Measurements from ENCODE around the gene FOXP3. TPM values are rescaled to one million over a fixed set of nuclear protein-coding genes. Genes with fewer than 3 reads are reported as not detected.

Gene FOXP3
- total and polyA plus RNA-seq, 2 donors from 2014 or later = 0.45 to 2.0 TPM

GRCh38 chrX:49254639-49255038 is 9.9 kb downstream of the FOXP3 start:
- FAIRE-seq = no peak
- H3K27me3 ChIP-seq (ENCODE audit: control insufficient read depth, insufficient read depth, low read length) = no peaks in the 10 kb centered on the region
- intact Hi-C loops (cut with DNase I) = no loop called here
- no peaks in the 10 kb centered on the region for H3K36me3 ChIP-seq (ENCODE audit: control insufficient read depth in 2 of 3, insufficient read depth in 3 of 3, low read length in 3 of 3)
- H3K9me3 ChIP-seq (ENCODE audit: control insufficient read depth in 2 of 3, insufficient read depth in 1 of 3, low read length in 3 of 3) = no peaks in the 10 kb centered on the region
- no peak overlapping the region for H3K27ac ChIP-seq (ENCODE audit: low read depth in 2 of 2, low read length in 2 of 2)
- no peak overlapping the region for H3K4me3 ChIP-seq (ENCODE audit: low read length in 3 of 3)
- H3K9ac ChIP-seq (ENCODE audit: low read length in 3 of 3) = no peak overlapping the region
- TF ChIP-seq CTCF (IDR thresholded peaks at IDR 0.05; ENCODE audit: borderline replicate concordance, extremely low read depth, insufficient read depth) = no peak
- peak in 1 of 5 donors; percentile 7 for DNase-seq
- no peaks in the 10 kb centered on the region for H3K4me1 ChIP-seq (ENCODE audit: control insufficient read depth in 2 of 3, insufficient read depth in 2 of 3, low read depth in 1 of 3, low read length in 3 of 3)

GRCh38 chrX:49251325-49251724 is 13.2 kb downstream of the FOXP3 start:
- Histone ChIP-seq H3K27me3 (ENCODE audit: control insufficient read depth, insufficient read depth, low read length) (no peaks in the 10 kb centered on the region), H3K4me3 (ENCODE audit: low read length in 3 of 3) (no peak overlapping the region), H3K9ac (ENCODE audit: low read length in 3 of 3) (no peak overlapping the region), H3K27ac (ENCODE audit: low read depth in 2 of 2, low read length in 2 of 2) (no peak overlapping the region), H3K4me1 (ENCODE audit: control insufficient read depth in 2 of 3, insufficient read depth in 2 of 3, low read depth in 1 of 3, low read length in 3 of 3) (no peaks in the 10 kb centered on the region), H3K9me3 (ENCODE audit: control insufficient read depth in 2 of 3, insufficient read depth in 1 of 3, low read length in 3 of 3) (no peaks in the 10 kb centered on the region), H3K36me3 (ENCODE audit: control insufficient read depth in 2 of 3, insufficient read depth in 3 of 3, low read length in 3 of 3) (peaks cover 0 to 4% (median 0%) of the 10 kb centered on the region in 3 donors)
- intact Hi-C loops (cut with DNase I) = no loop called here
- no peak for TF ChIP-seq CTCF (IDR thresholded peaks at IDR 0.05; ENCODE audit: borderline replicate concordance, extremely low read depth, insufficient read depth)
- FAIRE-seq (no peak), DNase-seq (peak in 1 of 5 donors; percentile 36)

GRCh38 chrX:49250578-49250977 is 13.9 kb downstream of the FOXP3 start:
- DNase-seq = peak in 1 of 5 donors; percentile 51
- H3K9ac ChIP-seq (ENCODE audit: low read length in 3 of 3) = no peak overlapping the region
- no peaks in the 10 kb centered on the region for H3K4me1 ChIP-seq (ENCODE audit: control insufficient read depth in 2 of 3, insufficient read depth in 2 of 3, low read depth in 1 of 3, low read length in 3 of 3)
- no peak for TF ChIP-seq CTCF (IDR thresholded peaks at IDR 0.05; ENCODE audit: borderline replicate concordance, extremely low read depth, insufficient read depth)
- no peak overlapping the region for H3K27ac ChIP-seq (ENCODE audit: low read depth in 2 of 2, low read length in 2 of 2)
- FAIRE-seq = no peak
- intact Hi-C loops (cut with DNase I) = no loop called here
- H3K4me3 ChIP-seq (ENCODE audit: low read length in 3 of 3) = no peak overlapping the region
- H3K9me3 ChIP-seq (ENCODE audit: control insufficient read depth in 2 of 3, insufficient read depth in 1 of 3, low read length in 3 of 3) = no peaks in the 10 kb centered on the region
- H3K27me3 ChIP-seq (ENCODE audit: control insufficient read depth, insufficient read depth, low read length) = no peaks in the 10 kb centered on the region
- H3K36me3 ChIP-seq (ENCODE audit: control insufficient read depth in 2 of 3, insufficient read depth in 3 of 3, low read length in 3 of 3) = peaks cover 0 to 4% (median 0%) of the 10 kb centered on the region in 3 donors

DNA sequence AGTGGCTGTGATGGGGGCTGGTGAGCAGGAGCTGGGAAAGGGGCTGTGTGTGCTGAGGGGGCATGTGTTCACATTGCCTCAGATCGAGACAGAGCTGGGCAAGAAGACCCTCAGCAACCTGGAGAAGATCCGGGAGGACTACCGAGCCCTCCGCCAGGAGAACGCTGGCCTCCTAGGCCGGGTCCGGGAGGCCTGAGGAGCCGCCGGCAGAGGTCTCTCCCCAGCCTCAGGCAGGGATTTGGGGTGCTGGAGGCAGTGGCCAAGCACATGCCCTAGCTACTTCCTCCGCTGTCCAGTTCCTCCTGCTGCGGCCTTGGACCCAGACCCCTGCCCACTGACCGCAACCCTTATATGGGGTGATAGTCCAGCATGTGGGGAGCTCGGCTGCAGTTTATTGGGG is 14.4 kb downstream of the FOXP3 start:
- H3K4me1 ChIP-seq (ENCODE audit: control insufficient read depth in 2 of 3, insufficient read depth in 2 of 3, low read depth in 1 of 3, low read length in 3 of 3) = no peaks in the 10 kb centered on the region
- H3K27me3 ChIP-seq (ENCODE audit: control insufficient read depth, insufficient read depth, low read length) = no peaks in the 10 kb centered on the region
- no peaks in the 10 kb centered on the region for H3K9me3 ChIP-seq (ENCODE audit: control insufficient read depth in 2 of 3, insufficient read depth in 1 of 3, low read length in 3 of 3)
- intact Hi-C loops (cut with DNase I) = no loop called here
- H3K27ac ChIP-seq (ENCODE audit: low read depth in 2 of 2, low read length in 2 of 2) = no peak overlapping the region
- no peak for FAIRE-seq
- H3K4me3 ChIP-seq (ENCODE audit: low read length in 3 of 3) = no peak overlapping the region
- peak in 1 of 5 donors; percentile 53 for DNase-seq
- peaks cover 0 to 4% (median 0%) of the 10 kb centered on the region in 3 donors for H3K36me3 ChIP-seq (ENCODE audit: control insufficient read depth in 2 of 3, insufficient read depth in 3 of 3, low read length in 3 of 3)
- TF ChIP-seq CTCF (IDR thresholded peaks at IDR 0.05; ENCODE audit: borderline replicate concordance, extremely low read depth, insufficient read depth) = no peak
- no peak overlapping the region for H3K9ac ChIP-seq (ENCODE audit: low read length in 3 of 3)
